ENCODE measurements around the gene CABP4. TPM values are rescaled to one million over a fixed set of nuclear protein-coding genes. Genes with fewer than 3 reads are reported as not detected.
"Not testable (repeated sequence)": the region's sequence is repeated elsewhere in the genome, so short reads cannot be mapped to it uniquely, and the experiment has no call there.

The CABP4 gene
- total RNA-seq, 2 experiments from 2014 or later, result 1.6 to 1.9 TPM

GRCh38 chr11:67457453-67457852 lies 2.3 kb downstream of the CABP4 start:
- Mint-ChIP-seq H3K9me3 (ENCODE audit: insufficient read depth) (no peaks in the 10 kb centered on the region), H3K4me1 (ENCODE audit: low read depth) (peaks cover 2% of the 10 kb centered on the region), H3K4me3 (no peak overlapping the region), H3K27me3 (ENCODE audit: low read depth) (peaks cover 2% of the 10 kb centered on the region), H3K36me3 (ENCODE audit: low read depth) (no peaks in the 10 kb centered on the region), H3K27ac (no peak overlapping the region)
- CTCF ChIA-PET, result no interaction called here
- no peak for ATAC-seq
- POLR2A ChIA-PET, result no interaction called here
- DNase-seq, result no peak

GRCh38 chr11:67458266-67458665 lies 3.1 kb downstream of the CABP4 start:
- H3K27ac Mint-ChIP-seq, result no peak overlapping the region
- ChIA-PET POLR2A (interaction anchor here (1.6 kb wide), 1 partner anchor 22 kb away, joined by 4 read pairs; no protein-coding TSS in a partner anchor), CTCF (no interaction called here)
- ATAC-seq (no peak), DNase-seq (no peak)
- peaks cover 2% of the 10 kb centered on the region for H3K4me1 Mint-ChIP-seq (ENCODE audit: low read depth)
- H3K36me3 Mint-ChIP-seq (ENCODE audit: low read depth), result no peaks in the 10 kb centered on the region
- no peaks in the 10 kb centered on the region for H3K9me3 Mint-ChIP-seq (ENCODE audit: insufficient read depth)
- H3K27me3 Mint-ChIP-seq (ENCODE audit: low read depth), result peaks cover 2% of the 10 kb centered on the region
- no peak overlapping the region for H3K4me3 Mint-ChIP-seq

GRCh38 chr11:67463186-67463585 lies 8.0 kb downstream of the CABP4 start:
- ChIA-PET CTCF (no interaction called here), POLR2A (interaction anchor here (0.7 to 1.4 kb wide), 2 partner anchors 11 to 44 kb away, joined by 3 read pairs; partner anchors contain the start of gene CDK2AP2)
- H3K4me1 Mint-ChIP-seq (ENCODE audit: low read depth), result peaks cover 32% of the 10 kb centered on the region
- no peak overlapping the region for H3K27ac Mint-ChIP-seq
- H3K36me3 Mint-ChIP-seq (ENCODE audit: low read depth), result peaks cover 4% of the 10 kb centered on the region
- peaks cover 2% of the 10 kb centered on the region for H3K27me3 Mint-ChIP-seq (ENCODE audit: low read depth)
- H3K9me3 Mint-ChIP-seq (ENCODE audit: insufficient read depth), result no peaks in the 10 kb centered on the region
- ATAC-seq, result no peak
- H3K4me3 Mint-ChIP-seq, result no peak overlapping the region
- no peak for DNase-seq

- peaks cover 4% of the 10 kb centered on the region for H3K36me3 Mint-ChIP-seq (ENCODE audit: low read depth)
- no peaks in the 10 kb centered on the region for H3K9me3 Mint-ChIP-seq (ENCODE audit: insufficient read depth)
- peaks cover 35% of the 10 kb centered on the region for H3K4me1 Mint-ChIP-seq (ENCODE audit: low read depth)
- peaks cover 2% of the 10 kb centered on the region for H3K27me3 Mint-ChIP-seq (ENCODE audit: low read depth)
- ChIA-PET CTCF (interaction anchor here (1.4 kb wide), 1 partner anchor 62 kb away, joined by 5 read pairs; the partner anchor contains the start of gene PPP1CA), POLR2A (interaction anchor here (0.7 to 1.4 kb wide), 2 partner anchors 12 to 44 kb away, joined by 3 read pairs; partner anchors contain the start of gene CDK2AP2)
- H3K4me3 Mint-ChIP-seq, result peak overlapping the region; percentile 82
- no peak for DNase-seq
- H3K27ac Mint-ChIP-seq, result no peak overlapping the region
- ATAC-seq, result no peak
These were observed 8.7 kb downstream of the CABP4 start for GRCh38 chr11:67463680-67464410.

GRCh38 chr11:67464411-67465188 lies 9.4 kb downstream of the CABP4 start:
- peaks cover 39% of the 10 kb centered on the region for H3K4me1 Mint-ChIP-seq (ENCODE audit: low read depth)
- POLR2A ChIA-PET, result interaction anchor here (0.5 to 8.7 kb wide), 9 partner anchors 9 to 112 kb away, joined by 3 to 103 read pairs (median 3); partner anchors contain the start of genes AIP, PPP1CA and PTPRCAP
- CTCF ChIA-PET, result interaction anchor here (0.9 to 1.5 kb wide), 5 partner anchors 11 to 63 kb away, joined by 3 to 6 read pairs (median 4); partner anchors contain the start of genes PPP1CA and PTPRCAP
- no peaks in the 10 kb centered on the region for H3K9me3 Mint-ChIP-seq (ENCODE audit: insufficient read depth)
- DNase-seq (peak; percentile 96), ATAC-seq (peak; percentile 88)
- H3K27me3 Mint-ChIP-seq (ENCODE audit: low read depth), result peaks cover 2% of the 10 kb centered on the region
- peak overlapping the region; percentile 89 for H3K27ac Mint-ChIP-seq
- peak overlapping the region; percentile 82 for H3K4me3 Mint-ChIP-seq
- peaks cover 4% of the 10 kb centered on the region for H3K36me3 Mint-ChIP-seq (ENCODE audit: low read depth)

- Mint-ChIP-seq H3K36me3 (ENCODE audit: low read depth) (peaks cover 4% of the 10 kb centered on the region), H3K4me1 (ENCODE audit: low read depth) (peaks cover 38% of the 10 kb centered on the region), H3K4me3 (peak overlapping the region; percentile 82), H3K27me3 (ENCODE audit: low read depth) (no peaks in the 10 kb centered on the region), H3K27ac (peak overlapping the region; percentile 89), H3K9me3 (ENCODE audit: insufficient read depth) (no peaks in the 10 kb centered on the region)
- DNase-seq (no peak), ATAC-seq (no peak)
- ChIA-PET POLR2A (interaction anchor here (0.5 to 8.7 kb wide), 11 partner anchors 8 to 112 kb away, joined by 3 to 103 read pairs (median 3); partner anchors contain the start of genes AIP, PPP1CA and PTPRCAP), CTCF (interaction anchor here (0.9 to 2.3 kb wide), 6 partner anchors 11 to 63 kb away, joined by 3 to 7 read pairs (median 4); partner anchors contain the start of genes PITPNM1, PPP1CA and PTPRCAP)
These were observed 10.0 kb downstream of the CABP4 start for GRCh38 chr11:67465189-67465510.

GRCh38 chr11:67465530-67465929 lies 10.4 kb downstream of the CABP4 start:
- ChIA-PET CTCF (interaction anchor here (0.9 to 2.3 kb wide), 5 partner anchors 10 to 40 kb away, joined by 3 to 7 read pairs (median 4); partner anchors contain the start of genes PITPNM1 and PTPRCAP), POLR2A (interaction anchor here (0.6 to 8.7 kb wide), 11 partner anchors 8 to 183 kb away, joined by 3 to 103 read pairs (median 4); partner anchors contain the start of genes AIP, PPP1CA and PTPRCAP)
- not testable (repeated sequence) for H3K27me3 Mint-ChIP-seq (ENCODE audit: low read depth); ATAC-seq; DNase-seq; H3K36me3 Mint-ChIP-seq (ENCODE audit: low read depth); H3K9me3 Mint-ChIP-seq (ENCODE audit: insufficient read depth)
- peak overlapping the region; percentile 89 for H3K27ac Mint-ChIP-seq
- peaks cover 38% of the 10 kb centered on the region for H3K4me1 Mint-ChIP-seq (ENCODE audit: low read depth)
- H3K4me3 Mint-ChIP-seq, result peak overlapping the region; percentile 82

- CTCF ChIA-PET, result interaction anchor here (2.3 to 3.2 kb wide), 2 partner anchors 39 to 65 kb away, joined by 7 to 13 read pairs; partner anchors contain the start of genes PITPNM1 and PPP1CA
- H3K4me1 Mint-ChIP-seq (ENCODE audit: low read depth), result peaks cover 38% of the 10 kb centered on the region
- DNase-seq (no peak), ATAC-seq (no peak)
- H3K4me3 Mint-ChIP-seq, result no peak overlapping the region
- peaks cover 4% of the 10 kb centered on the region for H3K36me3 Mint-ChIP-seq (ENCODE audit: low read depth)
- POLR2A ChIA-PET, result interaction anchor here (0.7 to 8.7 kb wide), 5 partner anchors 17 to 183 kb away, joined by 3 to 103 read pairs (median 5); partner anchors contain the start of genes AIP and PTPRCAP
- H3K27me3 Mint-ChIP-seq (ENCODE audit: low read depth), result no peaks in the 10 kb centered on the region
- no peaks in the 10 kb centered on the region for H3K9me3 Mint-ChIP-seq (ENCODE audit: insufficient read depth)
- H3K27ac Mint-ChIP-seq, result peak overlapping the region; percentile 55
These were observed 11.2 kb downstream of the CABP4 start for GRCh38 chr11:67466367-67466766.

- no peaks in the 10 kb centered on the region for H3K27me3 Mint-ChIP-seq (ENCODE audit: low read depth)
- H3K9me3 Mint-ChIP-seq (ENCODE audit: insufficient read depth), result no peaks in the 10 kb centered on the region
- peaks cover 4% of the 10 kb centered on the region for H3K36me3 Mint-ChIP-seq (ENCODE audit: low read depth)
- POLR2A ChIA-PET, result interaction anchor here (1.0 to 8.7 kb wide), 3 partner anchors 15 to 30 kb away, joined by 3 to 103 read pairs (median 70); partner anchors contain the start of genes AIP and PTPRCAP
- no peak for DNase-seq
- no peak for ATAC-seq
- peak overlapping the region; percentile 87 for H3K4me3 Mint-ChIP-seq
- peak overlapping the region; percentile 74 for H3K27ac Mint-ChIP-seq
- CTCF ChIA-PET, result interaction anchor here (1.1 to 3.2 kb wide), 6 partner anchors 29 to 107 kb away, joined by 4 to 21 read pairs (median 6); partner anchors contain the start of genes PITPNM1, PPP1CA and PTPRCAP
- peaks cover 38% of the 10 kb centered on the region for H3K4me1 Mint-ChIP-seq (ENCODE audit: low read depth)
These were observed 12.0 kb downstream of the CABP4 start for GRCh38 chr11:67466962-67467771.

GRCh38 chr11:67468056-67468455 lies 12.9 kb downstream of the CABP4 start:
- peaks cover 4% of the 10 kb centered on the region for H3K36me3 Mint-ChIP-seq (ENCODE audit: low read depth)
- H3K9me3 Mint-ChIP-seq (ENCODE audit: insufficient read depth), result no peaks in the 10 kb centered on the region
- CTCF ChIA-PET, result interaction anchor here (0.6 to 3.2 kb wide), 12 partner anchors 15 to 115 kb away, joined by 3 to 21 read pairs (median 4); partner anchors contain the start of genes GPR152, PITPNM1, POLD4 and PPP1CA
- no peaks in the 10 kb centered on the region for H3K27me3 Mint-ChIP-seq (ENCODE audit: low read depth)
- H3K27ac Mint-ChIP-seq, result peak overlapping the region; percentile 83
- peak overlapping the region; percentile 87 for H3K4me3 Mint-ChIP-seq
- no peak for ATAC-seq
- no peak for DNase-seq
- peaks cover 38% of the 10 kb centered on the region for H3K4me1 Mint-ChIP-seq (ENCODE audit: low read depth)
- POLR2A ChIA-PET, result interaction anchor here (0.9 to 8.7 kb wide), 6 partner anchors 17 to 146 kb away, joined by 3 to 103 read pairs (median 6); partner anchors contain the start of genes AIP and PTPRCAP

Data from activated CD8-positive, alpha-beta T cell treated with anti-CD3 and anti-CD28 coated beads, Interleukin-2, amount 10 ng/mL, durations not matched to agents 7 days and 5 days (primary cell).